HepG2 (cell line): ENCODE results near the gene SPON2.

Experiments used
- BCL3 ChIP-seq: sonication (generic); formaldehyde crosslinking; IDR thresholded peaks from 2 replicates; pipeline ENCODE4 v1.5.1; 2020; ENCODE audit warnings: mild to moderate bottlenecking, missing genetic modification reagents, moderate library complexity
- CTCF ChIP-seq: sonication (generic); formaldehyde crosslinking; IDR thresholded peaks from 2 replicates; pipeline ENCODE4 v1.5.0; 2020; ENCODE audit warnings: mild to moderate bottlenecking, missing genetic modification reagents, moderate library complexity
- GLMP ChIP-seq: sonication (generic); formaldehyde crosslinking; IDR thresholded peaks from 2 replicates; pipeline ENCODE4 v1.9.0; 2021; ENCODE audit warnings: missing genetic modification reagents, mild to moderate bottlenecking, borderline replicate concordance
- HNRNPH1 ChIP-seq: fragments of 200-400 bp; formaldehyde crosslinking; optimal IDR thresholded peaks from 2 replicates; pipeline ENCODE3; 2017; ENCODE audit warnings: mild to moderate bottlenecking, low read depth, low read length
- PCBP1 ChIP-seq: fragments of 200-400 bp; formaldehyde crosslinking; IDR thresholded peaks from 2 replicates; pipeline ENCODE4 v1.6.1; 2017; ENCODE audit warnings: mild to moderate bottlenecking, low read depth, low read length, borderline replicate concordance
- ZNF713 ChIP-seq: sonication (generic); formaldehyde crosslinking; IDR thresholded peaks from 2 replicates; pipeline ENCODE4 v1.4.0; 2020; ENCODE audit warnings: mild to moderate bottlenecking, missing genetic modification reagents
- ZSCAN29 ChIP-seq: sonication (generic); formaldehyde crosslinking; conservative IDR thresholded peaks from 2 replicates; pipeline ENCODE4 v1.4.0; 2020; ENCODE audit warnings: mild to moderate bottlenecking, missing genetic modification reagents

GRCh38 chr4:1219566-1219950 is 47.2 kb upstream of the SPON2 start:
- no peak for TF ChIP-seq BCL3 (CRISPR knock-in tag)
- no peak for TF ChIP-seq HNRNPH1
- TF ChIP-seq CTCF, result no peak
- no peak for TF ChIP-seq ZSCAN29 (CRISPR knock-in tag)
- TF ChIP-seq PCBP1, result no peak
- TF ChIP-seq ZNF713 (CRISPR knock-in tag), result no peak
- TF ChIP-seq GLMP (CRISPR knock-in tag), result no peak
